SJSA1 (cell line): ENCODE measurements around the gene DDRGK1. TPM values are rescaled to one million over a fixed set of nuclear protein-coding genes. Genes with fewer than 3 reads are reported as not detected.
"Not testable (repeated sequence)": the region's sequence is repeated elsewhere in the genome, so short reads cannot be mapped to it uniquely, and the experiment has no call there.

Experiments used
- DNase-seq, 2 experiments: peaks; one replicate each; pipeline ENCODE4 v3.0.0-alpha.2; 2015 to 2020; ENCODE audit warnings: low spot score in 2 of 2, low read depth in 1 of 2
- H3K27ac ChIP-seq: fragments of 250-450 bp; sonication (Bioruptor Pico); 2 replicates; pipeline ENCODE4 v1.5.1; 2020; ENCODE audit warnings: mild to moderate bottlenecking, moderate library complexity
- H3K27me3 ChIP-seq: fragments of 250-450 bp; sonication (Bioruptor Pico); replicated peaks from 2 replicates; pipeline ENCODE4 v1.5.1; 2020; ENCODE audit warnings: mild to moderate bottlenecking, moderate library complexity
- H3K36me3 ChIP-seq: fragments of 250-450 bp; sonication (Bioruptor Pico); 2 replicates; pipeline ENCODE4 v1.5.1; 2020; ENCODE audit warnings: mild to moderate bottlenecking
- H3K4me1 ChIP-seq: fragments of 250-450 bp; sonication (Bioruptor Pico); replicated peaks from 2 replicates; pipeline ENCODE4 v1.6.1; 2021; ENCODE audit warnings: mild to moderate bottlenecking
- H3K4me3 ChIP-seq: fragments of 250-450 bp; sonication (Bioruptor Pico); 2 replicates; pipeline ENCODE4 v1.5.1; 2020; ENCODE audit warnings: mild to moderate bottlenecking
- H3K9me3 ChIP-seq: fragments of 250-450 bp; sonication (Bioruptor Pico); replicated peaks from 2 replicates; pipeline ENCODE4 v1.5.1; 2020; ENCODE audit warnings: mild to moderate bottlenecking
- total RNA-seq: library from RNA; depleted of rRNA; stranded (reverse); fragments of >200 nt; shearing (Covaris generic); gene quantifications from 2 replicates; pipeline ENCODE4 v1.2.3, GENCODE V29; 2014

The DDRGK1 gene
- total RNA-seq, 1 experiment from 2014 or later: 29.1 TPM

DNA sequence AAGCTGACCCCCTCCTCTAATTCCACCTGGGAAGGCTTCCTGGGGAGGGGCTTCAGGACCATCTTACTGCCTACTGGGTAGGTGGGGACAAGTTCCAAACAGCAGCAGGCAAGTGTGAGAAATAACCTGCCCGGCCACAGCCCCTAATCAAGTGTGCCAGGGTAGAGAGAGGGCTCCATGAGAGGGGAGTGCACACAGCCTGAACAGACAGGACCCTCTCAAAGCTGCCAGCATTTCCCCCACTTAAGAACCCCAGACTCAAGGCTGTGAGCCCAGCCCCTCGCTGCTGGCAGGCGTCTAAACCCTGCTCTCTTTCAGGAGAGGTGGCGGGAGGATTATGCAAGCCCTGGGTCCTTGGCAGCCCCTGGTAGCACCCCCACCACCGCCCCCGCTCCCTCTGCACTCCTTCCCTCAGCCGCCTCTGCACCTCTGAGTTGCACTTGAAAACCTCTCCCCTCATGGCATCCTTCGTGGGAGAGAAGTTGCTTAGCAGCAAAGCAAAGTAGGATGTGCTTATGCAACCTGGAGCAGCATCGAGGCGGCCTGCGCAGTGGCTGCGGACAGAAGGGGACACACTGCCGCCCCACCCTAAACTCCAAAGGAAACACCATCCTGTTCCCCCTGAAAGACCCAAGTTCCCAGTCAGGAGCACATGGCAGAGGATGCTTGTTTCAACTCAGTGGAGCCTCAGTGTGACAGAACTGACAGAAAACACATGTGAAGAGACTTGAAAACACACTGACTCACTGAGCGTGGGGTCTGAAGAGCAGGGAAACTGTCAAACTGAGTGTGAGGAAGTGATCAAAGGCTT lies 10.5 kb downstream of the DDRGK1 start:
- no peaks in the 10 kb centered on the region for H3K9me3 ChIP-seq
- no peaks in the 10 kb centered on the region for H3K4me1 ChIP-seq
- no peak for DNase-seq
- no peaks in the 10 kb centered on the region for H3K27me3 ChIP-seq
- no peak overlapping the region for H3K4me3 ChIP-seq
- peaks cover 33% of the 10 kb centered on the region for H3K36me3 ChIP-seq
- no peak overlapping the region for H3K27ac ChIP-seq

DNA sequence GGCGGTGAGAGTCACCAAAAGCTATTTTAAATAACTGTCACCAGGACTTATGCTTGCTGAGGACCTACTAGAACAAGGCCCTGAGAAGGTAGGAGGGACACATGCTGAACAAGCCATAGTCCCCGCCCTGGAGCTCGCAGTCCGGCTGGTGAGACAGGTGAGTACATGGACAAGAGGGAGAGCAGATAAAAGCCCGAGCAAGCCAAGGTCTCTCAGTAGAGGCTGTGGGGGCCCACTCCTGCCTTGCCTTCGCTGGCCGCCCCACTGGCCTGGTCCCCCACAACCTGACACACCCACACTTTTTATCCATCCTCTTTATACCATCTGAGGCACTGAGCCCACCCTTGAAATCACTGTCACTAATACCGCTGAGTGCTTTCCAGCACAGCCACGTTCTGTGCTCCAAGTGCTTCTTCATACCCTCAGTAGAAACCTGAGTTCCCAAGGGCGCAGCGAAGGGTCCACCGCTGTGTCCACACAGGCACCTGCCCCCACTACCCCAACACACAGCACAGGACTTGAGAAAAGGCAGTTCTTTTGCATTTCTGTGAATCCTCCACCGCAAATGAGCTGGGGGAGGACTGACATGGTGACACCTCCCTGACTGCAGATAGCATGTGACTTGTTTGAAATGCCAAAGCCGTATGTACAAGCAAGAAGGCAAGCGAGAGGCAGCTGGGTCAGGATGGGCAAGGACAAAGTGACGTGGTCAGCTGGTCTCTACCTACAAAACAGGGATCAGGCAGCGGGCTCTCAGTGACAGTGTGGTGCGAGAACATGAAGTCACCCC lies 12.1 kb downstream of the DDRGK1 start:
- no peak overlapping the region for H3K4me3 ChIP-seq
- H3K4me1 ChIP-seq: no peaks in the 10 kb centered on the region
- H3K27ac ChIP-seq: no peak overlapping the region
- no peaks in the 10 kb centered on the region for H3K27me3 ChIP-seq
- no peaks in the 10 kb centered on the region for H3K9me3 ChIP-seq
- peaks cover 32% of the 10 kb centered on the region for H3K36me3 ChIP-seq
- DNase-seq: no peak

DNA sequence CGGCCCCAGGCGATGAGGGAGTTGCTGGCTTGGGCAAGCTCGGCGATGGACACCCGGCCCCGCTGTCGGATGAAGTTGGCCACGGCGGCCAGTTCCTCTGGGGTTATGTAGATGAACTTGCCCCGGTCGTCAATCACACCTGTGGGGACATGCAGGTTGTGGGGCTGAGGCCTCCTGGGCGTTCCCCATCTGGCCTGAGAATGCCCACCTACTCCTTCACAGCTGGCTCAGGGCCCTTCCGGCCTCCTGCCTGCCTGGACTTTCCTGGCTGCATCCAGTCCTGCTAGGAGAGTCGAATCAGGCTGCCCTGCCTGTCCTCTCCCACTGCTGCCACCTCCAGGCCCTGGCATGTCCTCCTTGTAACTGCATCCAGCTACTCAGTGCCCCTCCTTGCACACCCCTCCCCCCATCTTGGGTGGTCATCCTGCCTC lies 13.8 kb downstream of the DDRGK1 start:
- no peak for DNase-seq
- Histone ChIP-seq H3K27ac (no peak overlapping the region), H3K9me3 (no peaks in the 10 kb centered on the region), H3K27me3 (no peaks in the 10 kb centered on the region), H3K36me3 (peaks cover 28% of the 10 kb centered on the region), H3K4me3 (no peak overlapping the region), H3K4me1 (no peaks in the 10 kb centered on the region)

DNA sequence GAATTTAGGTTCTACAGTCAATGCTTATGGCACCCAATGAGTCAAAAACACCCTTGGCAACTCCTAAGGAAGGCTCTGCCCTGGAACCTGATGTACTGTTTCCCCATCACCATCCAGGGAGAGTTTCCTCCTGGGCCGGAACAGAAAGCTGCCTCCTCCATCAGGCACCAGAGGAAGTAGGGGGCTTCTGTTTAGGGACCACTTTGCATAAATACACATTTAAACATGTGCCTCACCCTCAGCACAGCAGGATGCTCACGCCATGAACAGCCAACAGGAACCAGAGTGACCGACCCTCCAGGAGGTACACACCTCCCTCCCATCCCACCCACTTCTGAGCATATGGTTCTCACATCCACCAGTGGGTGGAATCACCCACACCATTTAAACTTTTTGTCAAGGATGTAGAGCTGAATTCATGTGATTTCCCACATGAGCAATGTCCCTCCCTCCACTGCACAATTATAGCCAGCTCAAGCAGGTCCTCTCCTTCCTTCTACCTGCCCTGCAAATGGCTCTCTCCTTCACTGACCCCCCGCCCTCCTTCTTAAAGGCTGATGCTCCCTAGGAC lies 14.8 kb downstream of the DDRGK1 start:
- Histone ChIP-seq H3K27ac (no peak overlapping the region), H3K4me3 (no peak overlapping the region), H3K27me3 (no peaks in the 10 kb centered on the region), H3K36me3 (peaks cover 21% of the 10 kb centered on the region), H3K4me1 (no peaks in the 10 kb centered on the region), H3K9me3 (no peaks in the 10 kb centered on the region)
- no peak for DNase-seq

DNA sequence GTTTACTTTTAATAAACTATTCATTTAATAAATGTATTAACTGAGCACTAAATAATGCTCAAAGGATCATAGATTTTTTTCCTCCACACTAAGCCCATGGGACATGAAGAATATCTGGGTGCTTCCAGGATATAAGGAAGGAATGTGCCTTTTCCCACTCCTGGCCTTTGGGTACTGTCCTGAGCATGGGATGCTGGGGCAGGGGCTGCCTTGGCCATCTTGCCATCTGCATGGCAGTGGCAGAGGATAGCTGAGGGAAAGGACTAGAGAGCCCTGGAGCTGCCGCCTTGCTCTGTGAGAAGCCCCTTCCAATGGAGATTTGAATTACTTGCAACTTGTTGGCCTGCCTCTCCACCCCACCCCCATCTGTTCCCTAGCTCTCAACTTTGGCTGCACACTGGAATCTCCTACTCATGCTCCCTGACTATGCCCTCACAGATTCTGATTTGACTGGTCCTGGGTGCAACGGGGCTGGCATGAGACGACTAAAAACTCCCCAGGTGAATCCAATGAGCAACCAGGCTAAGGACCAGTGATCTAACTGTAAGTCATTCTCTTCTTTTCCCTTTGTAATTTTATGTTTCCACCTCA lies 15.6 kb downstream of the DDRGK1 start:
- Histone ChIP-seq H3K4me3 (no peak overlapping the region), H3K4me1 (no peaks in the 10 kb centered on the region; the same call in 1 of the 2 replicates), H3K36me3 (peaks cover 14% of the 10 kb centered on the region), H3K27me3 (no peaks in the 10 kb centered on the region), H3K9me3 (no peaks in the 10 kb centered on the region), H3K27ac (no peak overlapping the region)
- DNase-seq: no peak

DNA sequence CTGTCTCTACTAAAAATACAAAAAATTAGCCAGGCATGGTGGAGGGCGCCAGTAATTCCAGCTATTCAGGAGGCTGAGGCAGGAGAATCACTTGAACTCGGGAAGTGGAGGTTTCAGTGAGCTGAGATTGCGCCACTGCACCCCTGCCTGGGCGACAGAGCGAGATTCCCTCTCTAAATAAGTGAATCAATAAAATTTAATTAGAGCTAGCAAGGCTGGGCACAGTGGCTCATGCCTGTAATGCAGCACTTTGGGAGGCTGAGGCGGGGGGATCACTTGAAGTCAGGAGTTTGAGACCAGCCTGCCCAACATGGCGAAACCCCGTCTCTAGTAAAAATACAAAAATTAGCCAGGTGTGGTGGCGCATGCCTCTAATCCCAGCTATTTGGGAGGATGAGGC lies 16.6 kb downstream of the DDRGK1 start:
- not testable (repeated sequence) for H3K27ac ChIP-seq, H3K4me1 ChIP-seq, H3K27me3 ChIP-seq, DNase-seq, H3K4me3 ChIP-seq, H3K9me3 ChIP-seq
- H3K36me3 ChIP-seq: peaks cover 12% of the 10 kb centered on the region

DNA sequence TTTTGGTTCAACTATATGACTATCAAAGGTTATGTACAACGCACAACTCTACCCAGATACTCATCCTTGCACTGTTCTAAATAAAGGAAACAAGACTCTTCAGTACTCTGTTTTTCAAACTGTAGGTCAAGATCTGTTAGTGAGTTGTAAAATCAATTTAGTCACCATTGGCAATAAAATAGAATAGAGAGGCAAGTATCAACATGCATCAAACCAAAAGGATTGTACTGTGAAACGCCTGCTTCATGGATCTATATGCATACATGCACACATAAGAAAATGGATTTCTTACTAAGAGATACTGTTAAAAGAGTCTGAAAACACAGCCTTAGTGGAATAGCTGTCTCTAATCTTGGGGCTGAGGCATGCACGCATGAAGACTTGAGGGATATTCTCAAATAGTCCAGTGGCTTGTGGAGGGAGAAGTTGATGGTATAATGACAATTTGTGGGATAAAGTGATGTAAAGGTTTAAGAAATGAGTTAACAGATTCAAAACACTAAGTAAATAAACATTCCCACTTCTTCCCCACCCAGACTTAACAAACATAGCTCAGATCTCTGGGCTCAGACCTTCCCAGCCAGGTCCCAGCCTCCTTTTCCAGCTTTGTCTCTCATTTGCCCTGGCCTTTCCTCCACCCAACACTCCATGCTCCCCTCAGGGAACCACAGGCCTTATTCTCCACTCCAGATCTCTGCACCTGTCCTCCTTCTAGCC lies 20.4 kb downstream of the DDRGK1 start:
- Histone ChIP-seq H3K9me3 (no peaks in the 10 kb centered on the region), H3K4me1 (no peaks in the 10 kb centered on the region; the same call in 1 of the 2 replicates), H3K27ac (no peak overlapping the region), H3K4me3 (no peak overlapping the region), H3K27me3 (no peaks in the 10 kb centered on the region), H3K36me3 (no peaks in the 10 kb centered on the region)
- no peak for DNase-seq

DNA sequence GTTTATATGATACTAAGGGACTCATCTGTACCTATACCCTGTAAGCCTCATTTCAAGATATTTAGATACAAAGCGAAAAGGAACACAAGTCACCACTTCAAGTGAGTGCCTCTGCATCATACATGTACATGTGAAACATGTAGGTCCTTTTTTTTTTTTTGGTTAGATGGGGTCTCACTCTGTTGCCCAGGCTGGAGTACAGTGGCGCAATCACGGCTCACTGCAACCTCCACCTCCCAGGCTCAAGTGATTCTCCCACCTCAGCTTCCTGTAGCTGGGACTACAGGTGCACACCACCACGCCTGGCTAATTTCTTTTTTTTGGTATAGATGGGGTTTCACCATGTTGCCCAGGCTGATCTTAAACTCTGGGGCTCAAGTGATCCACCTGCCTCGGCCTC lies 22.1 kb downstream of the DDRGK1 start:
- not testable (repeated sequence) for H3K36me3 ChIP-seq, H3K4me3 ChIP-seq, H3K9me3 ChIP-seq, DNase-seq, H3K27me3 ChIP-seq, H3K4me1 ChIP-seq, H3K27ac ChIP-seq

DNA sequence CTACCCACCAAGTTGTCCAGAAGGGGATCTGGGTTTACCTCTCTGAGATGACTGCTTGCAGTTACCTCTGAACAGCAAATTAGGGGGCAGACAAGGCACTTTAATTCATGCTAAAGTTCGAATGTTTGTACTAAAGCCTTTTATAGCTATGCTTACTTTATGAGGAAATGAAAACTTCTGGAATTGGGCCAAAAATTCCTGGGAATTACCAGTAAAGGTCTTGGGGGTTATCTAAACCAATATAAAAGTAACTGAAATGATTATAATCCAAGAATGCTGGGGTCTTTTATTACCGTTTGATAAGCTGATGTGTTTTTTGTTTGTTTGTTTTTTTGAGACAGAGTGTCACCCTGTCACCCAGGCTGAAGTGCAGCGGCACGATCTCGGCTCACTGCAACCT lies 23.2 kb downstream of the DDRGK1 start:
- no peaks in the 10 kb centered on the region; the same call in 1 of the 2 replicates for H3K4me1 ChIP-seq
- H3K27ac ChIP-seq: no peak overlapping the region
- H3K27me3 ChIP-seq: no peaks in the 10 kb centered on the region
- H3K36me3 ChIP-seq: no peaks in the 10 kb centered on the region
- H3K4me3 ChIP-seq: no peak overlapping the region
- DNase-seq: no peak
- no peaks in the 10 kb centered on the region for H3K9me3 ChIP-seq

DNA sequence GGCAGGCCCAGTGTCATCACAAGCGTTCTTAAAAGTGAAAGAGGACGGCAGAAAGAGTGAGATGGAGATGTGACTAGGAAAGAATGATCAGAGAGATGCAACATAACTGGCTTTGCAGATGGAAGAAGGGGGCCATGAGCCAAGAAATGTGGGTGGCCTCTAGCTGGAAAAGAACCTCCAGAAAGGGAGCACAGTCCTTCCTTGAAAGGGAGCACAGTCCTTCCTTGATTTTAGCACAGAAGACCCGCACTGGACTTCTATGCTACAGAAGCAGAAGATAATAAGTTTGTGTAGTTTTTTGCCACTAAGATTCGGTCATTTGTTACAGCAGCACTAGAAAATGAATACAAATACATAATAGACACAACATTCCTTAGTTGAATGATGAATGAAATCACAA lies 24.2 kb downstream of the DDRGK1 start:
- DNase-seq: no peak
- no peaks in the 10 kb centered on the region; the same call in 1 of the 2 replicates for H3K4me1 ChIP-seq
- no peaks in the 10 kb centered on the region for H3K27me3 ChIP-seq
- H3K36me3 ChIP-seq: no peaks in the 10 kb centered on the region
- no peak overlapping the region for H3K27ac ChIP-seq
- H3K4me3 ChIP-seq: no peak overlapping the region
- H3K9me3 ChIP-seq: no peaks in the 10 kb centered on the region

DNA sequence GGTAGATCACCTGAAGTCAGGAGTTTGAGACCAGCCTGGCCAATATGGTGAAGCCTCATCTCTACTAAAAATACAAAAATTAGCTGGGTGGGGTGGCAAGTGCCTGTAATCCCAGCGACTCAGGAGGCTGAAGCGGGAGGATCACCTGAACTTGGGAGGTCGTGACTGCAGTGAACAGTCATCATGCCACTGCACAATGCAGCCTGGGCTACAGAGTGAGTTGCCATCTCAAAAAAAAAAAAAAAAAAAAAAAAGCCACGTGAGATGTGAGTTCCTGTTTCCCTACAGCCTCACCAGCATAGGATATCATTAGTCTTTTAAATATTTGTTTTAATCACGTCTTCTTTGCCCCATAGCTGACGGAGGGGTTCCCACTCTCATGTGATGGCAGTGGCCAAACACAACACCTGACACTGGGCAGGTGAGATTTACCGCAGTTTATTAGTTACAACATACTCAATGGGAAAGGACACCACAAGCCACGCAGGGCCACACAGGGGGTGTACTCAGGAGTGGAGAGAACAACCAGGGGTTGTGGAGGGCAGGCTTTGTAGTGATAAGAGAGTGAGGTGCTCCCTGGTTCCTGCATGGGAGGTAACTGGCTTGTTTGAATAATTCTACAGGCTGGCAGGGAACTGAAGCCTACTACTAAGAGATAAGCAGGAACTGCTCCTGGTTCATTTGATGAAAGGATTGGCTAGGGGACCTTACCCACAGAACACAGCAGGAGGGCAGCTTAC lies 26.6 kb downstream of the DDRGK1 start:
- DNase-seq: no peak

DNA sequence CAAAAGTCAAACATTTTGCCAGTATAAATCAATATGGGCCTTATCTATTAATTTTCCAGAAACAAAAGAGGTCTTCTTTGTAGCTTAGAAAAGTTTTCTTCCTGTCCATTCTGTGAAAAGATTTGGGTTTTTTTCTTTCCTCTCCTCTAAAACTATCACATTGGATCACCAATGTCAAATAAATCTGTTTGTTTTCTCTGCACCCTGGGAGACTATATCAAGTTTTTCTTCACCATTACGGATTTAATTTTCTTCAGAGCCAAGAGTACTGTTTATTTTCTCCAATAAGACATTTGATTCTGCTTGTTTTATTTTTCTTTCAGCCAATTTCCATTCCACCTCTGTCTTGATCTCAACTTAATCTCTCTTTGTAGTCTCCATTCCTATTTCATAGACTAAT lies 29.2 kb downstream of the DDRGK1 start:
- H3K27ac ChIP-seq: no peak overlapping the region
- H3K36me3 ChIP-seq: peaks cover 4% of the 10 kb centered on the region
- H3K4me3 ChIP-seq: no peak overlapping the region
- H3K4me1 ChIP-seq: peaks cover 20% of the 10 kb centered on the region
- peaks cover 7% of the 10 kb centered on the region for H3K27me3 ChIP-seq
- peaks cover 7% of the 10 kb centered on the region for H3K9me3 ChIP-seq
- no peak for DNase-seq

More for the DNA sequence above, 26.6 kb downstream of the DDRGK1 start:
- Histone ChIP-seq H3K36me3 (peaks cover 4% of the 10 kb centered on the region), H3K9me3 (peaks cover 7% of the 10 kb centered on the region), H3K27me3 (peaks cover 7% of the 10 kb centered on the region), H3K4me3 (no peak overlapping the region), H3K27ac (no peak overlapping the region), H3K4me1 (peaks cover 20% of the 10 kb centered on the region)
